HEK293T (cell line): ENCODE measurements around the gene ARHGEF2.

Source experiments
- BHLHE40 ChIP-seq: fragments of 450-650 bp; IDR thresholded peaks from 2 replicates; pipeline ENCODE4 v1.6.1; 2016; ENCODE audit warnings: mild to moderate bottlenecking, moderate library complexity, borderline replicate concordance
- CTBP1 ChIP-seq: fragments of 450-650 bp; IDR thresholded peaks from 2 replicates; pipeline ENCODE4 v1.6.1; 2016; ENCODE audit warnings: borderline replicate concordance
- ELF4 ChIP-seq: fragments of 450-650 bp; IDR thresholded peaks from 2 replicates; pipeline ENCODE4 v1.6.1; 2017; ENCODE audit warnings: antibody characterized with exemption
- FOXA1 ChIP-seq: fragments of 450-650 bp; IDR thresholded peaks from 2 replicates; pipeline ENCODE4 v1.6.1; 2016; ENCODE audit warnings: mild to moderate bottlenecking
- FOXK2 ChIP-seq: fragments of 450-650 bp; IDR thresholded peaks from 2 replicates; pipeline ENCODE4 v1.6.1; 2016; ENCODE audit warnings: mild to moderate bottlenecking
- FOXM1 ChIP-seq: fragments of 450-650 bp; IDR thresholded peaks from 2 replicates; pipeline ENCODE4 v1.6.1; 2017; ENCODE audit warnings: mild to moderate bottlenecking, borderline replicate concordance
- HDGF ChIP-seq: fragments of 450-650 bp; IDR thresholded peaks from 2 replicates; pipeline ENCODE4 v1.6.1; 2017; ENCODE audit warnings: antibody characterized with exemption, borderline replicate concordance
- LEF1 ChIP-seq: fragments of 450-650 bp; IDR thresholded peaks from 2 replicates; pipeline ENCODE4 v1.6.1; 2017; ENCODE audit warnings: mild to moderate bottlenecking, borderline replicate concordance
- NFRKB ChIP-seq: fragments of 450-650 bp; IDR thresholded peaks from 2 replicates; pipeline ENCODE4 v1.6.1; 2016; ENCODE audit warnings: mild to moderate bottlenecking, moderate library complexity
- PKNOX1 ChIP-seq: fragments of 450-650 bp; IDR thresholded peaks from 2 replicates; pipeline ENCODE4 v1.6.1; 2016
- SP1 ChIP-seq: fragments of 450-650 bp; IDR thresholded peaks from 2 replicates; pipeline ENCODE4 v1.6.1; 2017
- SUZ12 ChIP-seq: fragments of 450-650 bp; IDR thresholded peaks from 2 replicates; pipeline ENCODE4 v1.6.1; 2016; ENCODE audit warnings: mild to moderate bottlenecking
- ZNF384 ChIP-seq: fragments of 450-650 bp; IDR thresholded peaks from 2 replicates; pipeline ENCODE4 v1.6.1; 2016

GRCh38 chr1:155938220-155938627 is 40.1 kb downstream of the ARHGEF2 start:
- TF ChIP-seq CTBP1 (no peak), FOXM1 (no peak), HDGF (no peak), ZNF384 (no peak), BHLHE40 (no peak), ELF4 (no peak), PKNOX1 (peak; percentile 66), FOXA1 (no peak), SP1 (no peak), SUZ12 (no peak), FOXK2 (no peak), LEF1 (no peak), NFRKB (no peak)
